CD4-positive, alpha-beta T cell (primary cell): ENCODE measurements around the gene CHID1. TPM values are rescaled to one million over a fixed set of nuclear protein-coding genes. Genes with fewer than 3 reads are reported as not detected.

Experiments used
- ATAC-seq: fragments of 200-7000 bp; cut with Tn5 transposase; one replicate; pipeline ENCODE4 v1.10.0; 2022; ENCODE audit warnings: mild to moderate bottlenecking; ENCODE audit not compliant: poor library complexity
- CTCF ChIA-PET: fragments of 350-600 bp; sonication (Branson Sonifier 250); formaldehyde crosslinking; loops from one replicate; lab custom pipeline; 2021; ENCODE audit warnings: antibody characterized with exemption, inconsistent platforms; lab: Charles Lee
- POLR2A ChIA-PET: fragments of 350-600 bp; sonication (Branson Sonifier 250); formaldehyde crosslinking; loops from one replicate; lab custom pipeline; 2021; ENCODE audit warnings: antibody characterized with exemption, inconsistent platforms; lab: Charles Lee
- DNase-seq, 14 experiments: peaks; one replicate each; pipeline ENCODE4 v3.0.0-alpha.2; 2013 to 2020; ENCODE audit warnings: mixed read lengths in 2 of 14
- H3K27ac ChIP-seq, 2 donors: one replicate each; pipeline versions ENCODE4 v1.5.1 to v1.7.0; 2013; ENCODE audit warnings: low read length in 2 of 2, low read depth in 1 of 2, mild to moderate bottlenecking in 1 of 2
- H3K27me3 ChIP-seq, 2 experiments: 1 replicate in 1 of 2; 2 replicates in 1 of 2; pipeline versions ENCODE4 v1.6.1 to v1.7.0; 2013; ENCODE audit warnings: low read length in 2 of 2, control low read depth in 1 of 2, mild to moderate bottlenecking in 1 of 2, moderate library complexity in 1 of 2; ENCODE audit not compliant: insufficient read depth in 2 of 2, control insufficient read depth in 1 of 2
- H3K36me3 ChIP-seq: one replicate; pipeline ENCODE4 v1.6.1; 2013; ENCODE audit warnings: low read length, control low read depth; ENCODE audit not compliant: insufficient read depth
- H3K4me1 ChIP-seq: one replicate; pipeline ENCODE4 v1.6.1; 2013; ENCODE audit warnings: low read length, control low read depth; ENCODE audit not compliant: insufficient read depth
- H3K4me3 ChIP-seq: one replicate; pipeline ENCODE4 v1.5.1; 2013; ENCODE audit warnings: mild to moderate bottlenecking, low read length, moderate library complexity
- H3K9me3 ChIP-seq, 2 experiments: 1 replicate in 1 of 2; 2 replicates in 1 of 2; pipeline versions ENCODE4 v1.6.1 to v1.7.0; 2013; ENCODE audit warnings: low read length in 2 of 2, mild to moderate bottlenecking in 2 of 2, control low read depth in 1 of 2, moderate library complexity in 1 of 2; ENCODE audit not compliant: control insufficient read depth in 1 of 2, insufficient read depth in 1 of 2
- H3K27ac Mint-ChIP-seq: one replicate; pipeline ENCODE4 v1.8.0; 2020; ENCODE audit warnings: mixed read lengths
- H3K27me3 Mint-ChIP-seq: one replicate; pipeline ENCODE4 v1.8.0; 2021; ENCODE audit warnings: mixed read lengths
- H3K36me3 Mint-ChIP-seq: one replicate; pipeline ENCODE4 v1.8.0; 2021; ENCODE audit warnings: low read depth, mixed read lengths
- H3K4me1 Mint-ChIP-seq: one replicate; pipeline ENCODE4 v1.8.0; 2021; ENCODE audit warnings: low read depth, mixed read lengths
- H3K4me3 Mint-ChIP-seq: one replicate; pipeline ENCODE4 v1.8.0; 2020; ENCODE audit warnings: mild to moderate bottlenecking, mixed read lengths
- H3K9me3 Mint-ChIP-seq: one replicate; pipeline ENCODE4 v1.8.0; 2020; ENCODE audit warnings: mixed read lengths
- intact Hi-C, 2 experiments: fragments of 100-400 bp; cut with DNase I in 1 of 2; cut with micrococcal nuclease in 1 of 2; formaldehyde crosslinking; loops; one replicate each; pipeline versions ENCODE4 v1.15.1 to v1.9.0; 2023 to 2025; cut with DNase I, micrococcal nuclease
- total RNA-seq, 174 experiments: library from RNA in 2 of 174; stranded (reverse) in 2 of 174; gene quantifications; one replicate each; pipeline ENCODE4 v1.2.3 and lab custom pipeline; 2021 to 2026
- TF ChIP-seq, protein P1 (sequence below): fragments of 200-600 bp; IDR thresholded peaks from one replicate; pipeline ENCODE4 v1.8.0; 2022; ENCODE audit warnings: antibody characterized with exemption, mild to moderate bottlenecking

The CHID1 gene
- total RNA-seq, 2 experiments from 2014 or later = 17.1 to 22.8 TPM

DNA sequence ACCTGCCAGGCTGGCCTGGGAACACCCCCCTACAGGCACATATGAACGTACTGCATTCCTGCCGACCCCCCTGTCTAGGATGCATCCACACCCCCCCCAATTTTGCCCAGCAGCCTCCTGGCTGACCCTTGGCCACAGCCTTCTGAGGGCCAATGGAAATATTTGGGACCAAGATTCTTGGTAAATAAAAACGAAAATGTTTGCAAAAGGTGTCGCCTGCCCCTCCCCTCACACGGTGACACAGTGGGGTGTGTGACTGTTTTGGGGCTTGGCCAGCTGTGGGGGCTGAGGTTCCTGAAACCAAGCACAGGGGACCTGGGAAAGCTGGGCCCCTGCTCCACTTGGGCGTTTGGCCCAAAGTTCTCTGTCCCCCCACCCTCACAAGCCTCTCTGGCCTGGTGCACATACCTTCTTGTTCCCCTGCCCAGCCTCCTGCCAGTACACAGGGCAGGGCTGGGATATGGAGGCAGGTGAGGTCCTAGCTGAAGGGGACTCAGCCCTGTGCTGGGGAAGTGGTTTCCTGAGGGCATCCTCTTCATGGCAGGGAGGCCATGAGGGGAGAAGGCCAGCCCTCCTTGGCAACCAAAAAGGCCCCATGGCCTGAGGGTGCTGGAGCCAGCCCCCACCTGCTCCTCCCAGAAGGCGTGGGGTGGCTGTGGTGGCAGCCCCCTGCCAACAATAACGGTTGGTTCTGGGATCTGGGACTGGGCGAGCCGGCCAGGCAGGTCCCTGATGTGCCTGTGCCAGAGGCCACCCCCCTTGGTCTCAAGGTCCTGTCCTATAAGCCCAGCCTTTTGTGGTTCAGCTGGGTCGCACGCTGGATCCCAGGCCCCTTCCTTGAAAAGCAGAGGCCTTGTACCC, 85.0 kb downstream of the CHID1 start:
- intact Hi-C loops = no loop called here
- ChIA-PET CTCF (no interaction called here), POLR2A (interaction anchor here (0.8 to 10.0 kb wide), 3 partner anchors 9 to 100 kb away, joined by 3 to 71 read pairs (median 3); partner anchors contain the start of genes POLR2L and TSPAN4)
- TF ChIP-seq, protein P1, sequence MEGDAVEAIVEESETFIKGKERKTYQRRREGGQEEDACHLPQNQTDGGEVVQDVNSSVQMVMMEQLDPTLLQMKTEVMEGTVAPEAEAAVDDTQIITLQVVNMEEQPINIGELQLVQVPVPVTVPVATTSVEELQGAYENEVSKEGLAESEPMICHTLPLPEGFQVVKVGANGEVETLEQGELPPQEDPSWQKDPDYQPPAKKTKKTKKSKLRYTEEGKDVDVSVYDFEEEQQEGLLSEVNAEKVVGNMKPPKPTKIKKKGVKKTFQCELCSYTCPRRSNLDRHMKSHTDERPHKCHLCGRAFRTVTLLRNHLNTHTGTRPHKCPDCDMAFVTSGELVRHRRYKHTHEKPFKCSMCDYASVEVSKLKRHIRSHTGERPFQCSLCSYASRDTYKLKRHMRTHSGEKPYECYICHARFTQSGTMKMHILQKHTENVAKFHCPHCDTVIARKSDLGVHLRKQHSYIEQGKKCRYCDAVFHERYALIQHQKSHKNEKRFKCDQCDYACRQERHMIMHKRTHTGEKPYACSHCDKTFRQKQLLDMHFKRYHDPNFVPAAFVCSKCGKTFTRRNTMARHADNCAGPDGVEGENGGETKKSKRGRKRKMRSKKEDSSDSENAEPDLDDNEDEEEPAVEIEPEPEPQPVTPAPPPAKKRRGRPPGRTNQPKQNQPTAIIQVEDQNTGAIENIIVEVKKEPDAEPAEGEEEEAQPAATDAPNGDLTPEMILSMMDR = no peak
- peaks cover 34% of the 10 kb centered on the region for H3K36me3 ChIP-seq
- Mint-ChIP-seq H3K9me3 (no peaks in the 10 kb centered on the region), H3K4me1 (peaks cover 28% of the 10 kb centered on the region), H3K27ac (peak overlapping the region; percentile 27), H3K36me3 (peaks cover 32% of the 10 kb centered on the region), H3K4me3 (peak overlapping the region; percentile 25), H3K27me3 (peaks cover 36% of the 10 kb centered on the region)
- DNase-seq = no peak
- H3K4me3 ChIP-seq = no peak overlapping the region
- no peak for ATAC-seq
- H3K4me1 ChIP-seq = peaks cover 60% of the 10 kb centered on the region
- peaks cover 33 to 38% of the 10 kb centered on the region in 2 experiments for H3K27me3 ChIP-seq
- peaks cover 0 to 32% of the 10 kb centered on the region in 2 experiments for H3K9me3 ChIP-seq
- H3K27ac ChIP-seq = no peak overlapping the region

DNA sequence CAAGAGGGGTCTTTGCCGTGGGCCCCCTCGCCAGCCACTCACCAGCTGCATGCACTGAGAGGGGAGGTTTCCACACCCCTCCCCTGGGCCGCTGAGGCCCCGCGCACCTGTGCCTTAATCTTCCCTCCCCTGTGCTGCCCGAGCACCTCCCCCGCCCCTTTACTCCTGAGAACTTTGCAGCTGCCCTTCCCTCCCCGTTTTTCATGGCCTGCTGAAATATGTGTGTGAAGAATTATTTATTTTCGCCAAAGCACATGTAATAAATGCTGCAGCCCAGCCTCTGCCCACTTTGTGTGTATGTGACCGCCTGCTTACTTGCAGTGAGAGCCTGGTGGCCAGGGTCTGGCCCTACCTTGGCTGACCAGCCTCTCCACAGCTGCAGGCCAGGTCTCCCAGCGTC, 85.7 kb downstream of the CHID1 start:
- Mint-ChIP-seq H3K36me3 (peaks cover 34% of the 10 kb centered on the region), H3K4me1 (peaks cover 31% of the 10 kb centered on the region), H3K27ac (peak overlapping the region; percentile 27), H3K9me3 (no peaks in the 10 kb centered on the region), H3K27me3 (peaks cover 30% of the 10 kb centered on the region), H3K4me3 (peak overlapping the region; percentile 25)
- no peak overlapping the region for H3K4me3 ChIP-seq
- peaks cover 27 to 32% of the 10 kb centered on the region in 2 experiments for H3K27me3 ChIP-seq
- ATAC-seq (no peak), DNase-seq (no peak)
- intact Hi-C loops = no loop called here
- peaks cover 34% of the 10 kb centered on the region for H3K36me3 ChIP-seq
- ChIA-PET CTCF (no interaction called here), POLR2A (interaction anchor here (0.8 to 0.9 kb wide), 2 partner anchors 8 to 100 kb away, joined by 3 read pairs; no protein-coding TSS in a partner anchor)
- TF ChIP-seq, protein P1 = no peak
- no peak overlapping the region for H3K27ac ChIP-seq
- peaks cover 59% of the 10 kb centered on the region for H3K4me1 ChIP-seq
- H3K9me3 ChIP-seq = peaks cover 0 to 27% of the 10 kb centered on the region in 2 experiments

DNA sequence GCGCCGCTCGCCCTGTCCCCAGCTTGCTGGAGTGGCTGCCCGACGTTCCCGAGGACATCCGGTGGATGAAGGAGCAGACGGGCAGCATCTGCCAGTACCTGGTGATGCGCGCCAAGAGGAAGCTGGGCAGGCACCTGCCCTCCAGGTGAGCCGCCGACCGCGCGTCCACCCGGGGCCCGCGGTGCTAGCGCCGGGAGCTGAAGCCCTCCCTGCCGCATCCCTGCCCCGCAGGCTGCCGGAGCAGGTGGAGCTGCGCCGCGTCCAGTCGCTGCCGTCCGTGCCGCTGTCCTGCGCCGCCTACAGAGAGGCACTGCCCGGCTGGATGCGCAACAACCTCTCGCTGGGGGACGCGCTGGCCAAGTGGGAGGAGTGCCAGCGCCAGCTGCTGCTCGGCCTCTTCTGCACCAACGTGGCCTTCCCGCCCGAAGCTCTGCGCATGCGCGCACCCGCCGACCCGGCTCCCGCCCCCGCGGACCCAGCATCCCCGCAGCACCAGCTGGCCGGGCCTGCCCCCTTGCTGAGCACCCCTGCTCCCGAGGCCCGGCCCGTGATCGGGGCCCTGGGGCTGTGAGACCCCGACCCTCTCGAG, 86.2 kb downstream of the CHID1 start:
- TF ChIP-seq, protein P1 = no peak
- Histone ChIP-seq H3K27ac (no peak overlapping the region), H3K4me3 (no peak overlapping the region), H3K4me1 (peaks cover 54% of the 10 kb centered on the region), H3K36me3 (peaks cover 34% of the 10 kb centered on the region), H3K27me3 (peaks cover 21 to 26% of the 10 kb centered on the region in 2 experiments), H3K9me3 (peaks cover 0 to 21% of the 10 kb centered on the region in 2 experiments)
- peaks cover 25% of the 10 kb centered on the region for H3K27me3 Mint-ChIP-seq
- H3K36me3 Mint-ChIP-seq = peaks cover 37% of the 10 kb centered on the region
- POLR2A ChIA-PET = no interaction called here
- DNase-seq (no peak), ATAC-seq (no peak)
- no peak overlapping the region for H3K27ac Mint-ChIP-seq
- H3K4me1 Mint-ChIP-seq = peaks cover 26% of the 10 kb centered on the region
- CTCF ChIA-PET = no interaction called here
- intact Hi-C loops = no loop called here
- H3K9me3 Mint-ChIP-seq = no peaks in the 10 kb centered on the region
- H3K4me3 Mint-ChIP-seq = no peak overlapping the region
